ENCODE results near the gene UTF1. TPM values are rescaled to one million over a fixed set of nuclear protein-coding genes. Genes with fewer than 3 reads are reported as not detected.

Gene UTF1
- total RNA-seq, 1 donor from 2014 or later = 0.61 TPM

DNA sequence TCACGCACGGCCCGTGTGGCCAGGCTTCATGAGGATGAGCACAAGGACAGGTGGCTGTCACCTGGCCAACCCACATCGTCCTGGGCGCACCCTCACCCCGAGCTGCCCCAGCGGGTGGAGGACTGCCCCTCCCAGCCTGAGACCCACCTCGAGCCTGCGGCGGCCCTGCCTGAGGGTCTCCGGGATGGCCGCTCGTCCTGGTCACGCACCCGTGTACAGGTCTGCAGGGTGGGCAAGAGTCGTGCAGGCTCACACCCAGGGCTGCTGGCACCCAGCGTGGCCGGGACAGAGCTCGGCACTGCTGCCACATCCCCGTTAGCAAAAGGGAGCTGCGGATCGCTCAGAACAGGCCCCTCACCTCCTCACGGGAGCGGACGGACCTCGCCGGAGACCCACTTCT lies 14.4 kb upstream of the UTF1 start:
- no peak overlapping the region for H3K27ac Mint-ChIP-seq (ENCODE audit: unreplicated experiment)

DNA sequence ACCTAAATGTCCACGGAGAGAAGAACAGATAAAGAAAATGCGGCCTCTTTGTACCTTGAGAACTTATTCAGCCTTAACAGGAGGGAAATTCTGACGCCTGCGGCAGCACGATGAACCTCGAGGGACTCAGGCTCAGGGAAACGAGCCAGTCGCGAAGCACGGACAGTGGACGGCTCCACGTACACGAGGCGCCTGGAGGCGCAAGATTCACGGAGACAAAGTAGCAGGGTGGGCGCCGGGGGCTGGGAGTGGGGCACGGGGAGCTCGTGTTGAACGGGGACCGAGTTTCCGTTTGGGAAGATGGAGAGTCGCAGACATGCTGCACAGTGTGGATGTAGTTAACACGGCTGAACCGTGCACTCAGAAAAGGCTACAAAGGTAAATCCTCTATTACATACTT lies 13.2 kb upstream of the UTF1 start:
- TF ChIP-seq, protein P1, sequence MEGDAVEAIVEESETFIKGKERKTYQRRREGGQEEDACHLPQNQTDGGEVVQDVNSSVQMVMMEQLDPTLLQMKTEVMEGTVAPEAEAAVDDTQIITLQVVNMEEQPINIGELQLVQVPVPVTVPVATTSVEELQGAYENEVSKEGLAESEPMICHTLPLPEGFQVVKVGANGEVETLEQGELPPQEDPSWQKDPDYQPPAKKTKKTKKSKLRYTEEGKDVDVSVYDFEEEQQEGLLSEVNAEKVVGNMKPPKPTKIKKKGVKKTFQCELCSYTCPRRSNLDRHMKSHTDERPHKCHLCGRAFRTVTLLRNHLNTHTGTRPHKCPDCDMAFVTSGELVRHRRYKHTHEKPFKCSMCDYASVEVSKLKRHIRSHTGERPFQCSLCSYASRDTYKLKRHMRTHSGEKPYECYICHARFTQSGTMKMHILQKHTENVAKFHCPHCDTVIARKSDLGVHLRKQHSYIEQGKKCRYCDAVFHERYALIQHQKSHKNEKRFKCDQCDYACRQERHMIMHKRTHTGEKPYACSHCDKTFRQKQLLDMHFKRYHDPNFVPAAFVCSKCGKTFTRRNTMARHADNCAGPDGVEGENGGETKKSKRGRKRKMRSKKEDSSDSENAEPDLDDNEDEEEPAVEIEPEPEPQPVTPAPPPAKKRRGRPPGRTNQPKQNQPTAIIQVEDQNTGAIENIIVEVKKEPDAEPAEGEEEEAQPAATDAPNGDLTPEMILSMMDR (IDR thresholded peaks at IDR 0.05; ENCODE audit: partially characterized antibody, unreplicated experiment) = no peak
- Mint-ChIP-seq H3K27me3 (ENCODE audit: unreplicated experiment) (peaks cover 8% of the 10 kb centered on the region), H3K36me3 (ENCODE audit: unreplicated experiment) (peaks cover 6% of the 10 kb centered on the region), H3K27ac (ENCODE audit: unreplicated experiment) (no peak overlapping the region), H3K4me3 (ENCODE audit: unreplicated experiment) (no peak overlapping the region), H3K9me3 (ENCODE audit: unreplicated experiment) (peaks cover 5% of the 10 kb centered on the region), H3K4me1 (ENCODE audit: low read depth, unreplicated experiment) (no peaks in the 10 kb centered on the region)
- DNase-seq = no peak

More for the DNA sequence above, 14.4 kb upstream of the UTF1 start:
- Mint-ChIP-seq H3K9me3 (ENCODE audit: unreplicated experiment) (peaks cover 5% of the 10 kb centered on the region), H3K4me1 (ENCODE audit: low read depth, unreplicated experiment) (no peaks in the 10 kb centered on the region), H3K4me3 (ENCODE audit: unreplicated experiment) (no peak overlapping the region), H3K36me3 (ENCODE audit: unreplicated experiment) (peaks cover 6% of the 10 kb centered on the region), H3K27me3 (ENCODE audit: unreplicated experiment) (peaks cover 4% of the 10 kb centered on the region)
- TF ChIP-seq, protein P1 (IDR thresholded peaks at IDR 0.05; ENCODE audit: partially characterized antibody, unreplicated experiment) = no peak
- DNase-seq = no peak

DNA sequence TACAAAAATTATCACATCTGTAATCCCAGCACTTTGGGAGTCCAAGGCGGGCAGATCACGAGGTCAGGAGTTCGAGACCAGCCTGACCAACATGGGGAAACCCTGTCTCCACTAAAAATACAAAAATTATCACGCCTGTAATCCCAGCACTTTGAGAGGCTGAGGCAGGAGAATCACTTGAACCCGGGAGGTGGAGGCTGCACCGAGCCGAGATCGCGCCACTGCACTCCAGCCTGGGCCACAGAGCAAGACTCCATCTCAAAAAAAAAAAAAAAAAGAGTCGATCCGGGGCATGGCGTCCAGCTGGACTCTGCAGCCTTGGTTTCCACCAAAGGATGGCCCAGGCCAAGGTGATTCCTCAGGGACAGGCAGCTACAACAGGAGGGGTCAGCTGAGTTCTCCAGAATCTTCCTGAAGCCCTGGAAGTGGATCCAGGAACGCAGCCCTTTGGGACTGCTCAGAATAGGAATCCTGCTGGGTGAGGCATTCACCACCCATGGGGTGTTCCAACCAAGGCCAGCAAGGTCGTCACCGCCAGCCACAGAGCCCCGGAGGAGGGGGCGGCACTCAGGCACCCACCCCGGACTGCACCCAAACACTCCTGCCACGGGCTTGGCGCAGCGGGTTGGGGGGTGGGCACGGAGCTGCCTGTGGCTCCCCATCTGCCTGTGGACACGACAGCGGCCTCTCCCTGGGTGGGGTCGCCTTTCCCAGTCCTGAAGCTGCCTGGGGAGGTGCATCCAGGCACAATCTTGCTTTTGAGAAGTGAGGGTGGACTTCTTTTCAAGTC lies 12.0 kb upstream of the UTF1 start:
- peaks cover 4% of the 10 kb centered on the region for H3K27me3 Mint-ChIP-seq (ENCODE audit: unreplicated experiment)
- peaks cover 6% of the 10 kb centered on the region for H3K36me3 Mint-ChIP-seq (ENCODE audit: unreplicated experiment)
- peaks cover 5% of the 10 kb centered on the region for H3K9me3 Mint-ChIP-seq (ENCODE audit: unreplicated experiment)
- H3K27ac Mint-ChIP-seq (ENCODE audit: unreplicated experiment) = no peak overlapping the region
- H3K4me3 Mint-ChIP-seq (ENCODE audit: unreplicated experiment) = no peak overlapping the region
- no peaks in the 10 kb centered on the region for H3K4me1 Mint-ChIP-seq (ENCODE audit: low read depth, unreplicated experiment)
- DNase-seq = no peak
- TF ChIP-seq, protein P1 (IDR thresholded peaks at IDR 0.05; ENCODE audit: partially characterized antibody, unreplicated experiment) = no peak

DNA sequence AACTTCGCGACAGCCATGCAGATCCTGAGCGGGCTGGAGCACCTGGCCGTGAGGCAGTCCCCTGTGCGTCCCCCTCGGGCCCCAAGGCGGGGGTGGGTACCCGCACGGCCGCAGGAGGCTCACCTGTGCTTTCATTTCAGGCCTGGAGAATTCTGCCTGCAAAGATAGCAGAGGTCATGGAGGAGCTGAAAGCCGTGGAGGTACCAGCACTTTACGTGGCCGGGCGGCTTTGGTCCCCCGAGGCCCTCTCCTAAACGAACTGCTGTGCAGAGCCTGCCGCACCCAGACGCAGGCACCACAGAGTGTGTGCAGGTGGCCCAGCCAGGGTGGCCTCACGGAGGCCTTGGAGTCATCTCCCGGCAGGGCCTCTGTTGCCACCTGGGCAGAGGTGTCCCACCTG lies 11.1 kb upstream of the UTF1 start:
- Mint-ChIP-seq H3K4me1 (ENCODE audit: low read depth, unreplicated experiment) (no peaks in the 10 kb centered on the region), H3K27ac (ENCODE audit: unreplicated experiment) (no peak overlapping the region), H3K9me3 (ENCODE audit: unreplicated experiment) (peaks cover 5% of the 10 kb centered on the region), H3K36me3 (ENCODE audit: unreplicated experiment) (peaks cover 6% of the 10 kb centered on the region), H3K27me3 (ENCODE audit: unreplicated experiment) (peaks cover 5% of the 10 kb centered on the region), H3K4me3 (ENCODE audit: unreplicated experiment) (no peak overlapping the region)
- TF ChIP-seq, protein P1 (IDR thresholded peaks at IDR 0.05; ENCODE audit: partially characterized antibody, unreplicated experiment) = no peak
- DNase-seq = no peak

DNA sequence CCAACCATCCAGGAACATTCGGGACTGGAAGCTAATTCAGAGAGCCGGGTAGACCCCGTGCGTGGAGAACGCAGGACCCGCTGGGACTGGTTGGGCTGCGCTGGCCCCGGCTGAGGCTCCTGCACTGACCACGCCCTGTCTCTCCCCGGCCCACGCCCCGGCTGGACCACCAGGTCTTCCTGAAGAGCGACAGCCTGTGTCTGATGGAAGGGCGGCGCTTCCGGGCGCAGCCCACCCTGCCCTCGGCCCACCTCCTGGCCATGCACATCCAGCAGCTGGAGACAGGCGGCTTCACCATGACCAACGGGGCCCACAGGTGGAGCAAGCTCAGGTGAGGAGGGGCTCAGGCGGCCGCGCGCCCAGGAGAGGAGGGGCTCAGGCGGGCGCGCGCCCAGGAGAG lies 10.2 kb upstream of the UTF1 start:
- Mint-ChIP-seq H3K27ac (ENCODE audit: unreplicated experiment) (no peak overlapping the region), H3K36me3 (ENCODE audit: unreplicated experiment) (peaks cover 6% of the 10 kb centered on the region), H3K4me3 (ENCODE audit: unreplicated experiment) (no peak overlapping the region), H3K9me3 (ENCODE audit: unreplicated experiment) (peaks cover 5% of the 10 kb centered on the region), H3K4me1 (ENCODE audit: low read depth, unreplicated experiment) (no peaks in the 10 kb centered on the region), H3K27me3 (ENCODE audit: unreplicated experiment) (peaks cover 7% of the 10 kb centered on the region)
- TF ChIP-seq, protein P1 (IDR thresholded peaks at IDR 0.05; ENCODE audit: partially characterized antibody, unreplicated experiment) = no peak
- DNase-seq = no peak
